ENCODE measurements around the gene TRIOBP. TPM values are rescaled to one million over a fixed set of nuclear protein-coding genes. Genes with fewer than 3 reads are reported as not detected.

TRIOBP gene
- total RNA-seq, 1 donor from 2014 or later: 68.9 TPM

DNA sequence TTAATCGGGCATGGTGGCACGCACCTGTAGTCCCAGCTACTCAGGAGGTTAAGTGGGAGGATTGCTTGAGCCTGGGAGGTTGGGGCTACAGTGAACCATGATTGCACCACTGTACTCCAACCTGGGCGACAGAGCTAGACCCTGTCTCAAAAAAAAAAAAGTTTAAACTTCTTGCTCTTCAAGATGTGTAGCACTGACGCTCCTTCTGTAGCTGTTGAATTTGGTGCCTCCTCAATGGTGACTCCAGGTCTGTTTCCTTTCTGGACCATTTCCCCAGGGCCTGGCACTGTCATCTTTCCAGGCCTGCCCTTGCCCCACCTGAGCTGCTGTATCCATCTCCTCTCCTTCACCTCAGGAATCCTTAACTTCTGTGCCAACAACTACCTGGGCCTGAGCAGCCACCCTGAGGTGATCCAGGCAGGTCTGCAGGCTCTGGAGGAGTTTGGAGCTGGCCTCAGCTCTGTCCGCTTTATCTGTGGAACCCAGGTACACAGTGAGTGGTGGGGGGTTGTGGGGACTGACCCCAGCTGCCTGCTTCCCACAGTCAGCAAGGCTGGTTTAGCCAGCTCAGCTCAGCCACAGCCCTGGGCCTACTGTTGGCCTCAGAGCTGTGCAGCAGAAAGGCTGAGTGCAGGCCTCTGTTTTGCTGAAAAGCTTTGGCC is 113.0 kb downstream of the TRIOBP start:
- Histone ChIP-seq H3K4me3 (ENCODE audit: low read depth, low read length) (no peak overlapping the region), H3K27me3 (ENCODE audit: control insufficient read depth, insufficient read depth, low read length) (no peaks in the 10 kb centered on the region), H3K36me3 (ENCODE audit: control insufficient read depth, insufficient read depth, low read length) (no peaks in the 10 kb centered on the region)
- TF ChIP-seq, protein P1, sequence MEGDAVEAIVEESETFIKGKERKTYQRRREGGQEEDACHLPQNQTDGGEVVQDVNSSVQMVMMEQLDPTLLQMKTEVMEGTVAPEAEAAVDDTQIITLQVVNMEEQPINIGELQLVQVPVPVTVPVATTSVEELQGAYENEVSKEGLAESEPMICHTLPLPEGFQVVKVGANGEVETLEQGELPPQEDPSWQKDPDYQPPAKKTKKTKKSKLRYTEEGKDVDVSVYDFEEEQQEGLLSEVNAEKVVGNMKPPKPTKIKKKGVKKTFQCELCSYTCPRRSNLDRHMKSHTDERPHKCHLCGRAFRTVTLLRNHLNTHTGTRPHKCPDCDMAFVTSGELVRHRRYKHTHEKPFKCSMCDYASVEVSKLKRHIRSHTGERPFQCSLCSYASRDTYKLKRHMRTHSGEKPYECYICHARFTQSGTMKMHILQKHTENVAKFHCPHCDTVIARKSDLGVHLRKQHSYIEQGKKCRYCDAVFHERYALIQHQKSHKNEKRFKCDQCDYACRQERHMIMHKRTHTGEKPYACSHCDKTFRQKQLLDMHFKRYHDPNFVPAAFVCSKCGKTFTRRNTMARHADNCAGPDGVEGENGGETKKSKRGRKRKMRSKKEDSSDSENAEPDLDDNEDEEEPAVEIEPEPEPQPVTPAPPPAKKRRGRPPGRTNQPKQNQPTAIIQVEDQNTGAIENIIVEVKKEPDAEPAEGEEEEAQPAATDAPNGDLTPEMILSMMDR (IDR thresholded peaks at IDR 0.05; ENCODE audit: insufficient read depth, low read length, poor library complexity, severe bottlenecking): no peak
- no peak for DNase-seq (ENCODE audit: low read depth)

GRCh38 chr22:37811867-37812266 is 115.0 kb downstream of the TRIOBP start:
- DNase-seq (ENCODE audit: low read depth): no peak
- Histone ChIP-seq H3K4me3 (ENCODE audit: low read depth, low read length) (no peak overlapping the region), H3K36me3 (ENCODE audit: control insufficient read depth, insufficient read depth, low read length) (no peaks in the 10 kb centered on the region), H3K27me3 (ENCODE audit: control insufficient read depth, insufficient read depth, low read length) (no peaks in the 10 kb centered on the region)
- TF ChIP-seq, protein P1 (IDR thresholded peaks at IDR 0.05; ENCODE audit: insufficient read depth, low read length, poor library complexity, severe bottlenecking): no peak

GRCh38 chr22:37812869-37813678 is 116.2 kb downstream of the TRIOBP start:
- TF ChIP-seq, protein P1 (IDR thresholded peaks at IDR 0.05; ENCODE audit: insufficient read depth, low read length, poor library complexity, severe bottlenecking): no peak
- H3K4me3 ChIP-seq (ENCODE audit: low read depth, low read length): no peak overlapping the region

GRCh38 chr22:37815593-37815992 is 118.7 kb downstream of the TRIOBP start:
- peaks cover 16% of the 10 kb centered on the region for H3K27me3 ChIP-seq (ENCODE audit: control insufficient read depth, insufficient read depth, low read length)
- H3K4me3 ChIP-seq (ENCODE audit: low read depth, low read length): no peak overlapping the region
- no peak for DNase-seq (ENCODE audit: low read depth)
- H3K36me3 ChIP-seq (ENCODE audit: control insufficient read depth, insufficient read depth, low read length): no peaks in the 10 kb centered on the region
- TF ChIP-seq, protein P1 (IDR thresholded peaks at IDR 0.05; ENCODE audit: insufficient read depth, low read length, poor library complexity, severe bottlenecking): no peak

More at GRCh38 chr22:37812869-37813678, 116.2 kb downstream of the TRIOBP start:
- H3K36me3 ChIP-seq (ENCODE audit: control insufficient read depth, insufficient read depth, low read length): no peaks in the 10 kb centered on the region
- H3K27me3 ChIP-seq (ENCODE audit: control insufficient read depth, insufficient read depth, low read length): no peaks in the 10 kb centered on the region
- no peak for DNase-seq (ENCODE audit: low read depth)

DNA sequence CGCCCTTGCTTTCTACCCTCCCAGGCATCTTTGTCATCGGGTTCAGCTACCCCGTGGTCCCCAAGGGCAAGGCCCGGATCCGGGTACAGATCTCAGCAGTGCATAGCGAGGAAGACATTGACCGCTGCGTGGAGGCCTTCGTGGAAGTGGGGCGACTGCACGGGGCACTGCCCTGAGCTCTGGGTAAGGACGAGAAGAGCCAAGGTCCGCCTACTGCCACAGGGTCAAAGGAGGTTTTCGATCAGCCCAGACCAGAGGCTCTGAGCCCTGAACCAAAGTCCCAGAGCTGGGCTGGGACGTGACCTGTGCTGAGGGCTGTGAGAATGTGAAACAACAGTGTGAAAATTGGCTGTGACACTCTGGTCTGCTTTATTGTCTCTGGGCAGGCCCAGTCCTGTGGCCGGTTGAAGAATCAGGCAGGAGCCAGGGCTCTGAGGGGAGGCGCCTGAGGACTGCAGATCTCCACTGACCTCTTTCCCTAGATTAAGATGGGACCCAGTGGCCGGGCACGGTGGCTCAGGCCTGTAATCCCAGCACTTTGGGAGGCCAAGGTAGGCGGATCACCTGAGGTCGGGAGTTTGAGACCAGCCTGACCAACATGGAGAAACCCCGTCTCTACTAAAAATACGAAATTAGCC is 119.8 kb downstream of the TRIOBP start:
- no peak for DNase-seq (ENCODE audit: low read depth)
- TF ChIP-seq, protein P1 (IDR thresholded peaks at IDR 0.05; ENCODE audit: insufficient read depth, low read length, poor library complexity, severe bottlenecking): no peak
- Histone ChIP-seq H3K36me3 (ENCODE audit: control insufficient read depth, insufficient read depth, low read length) (no peaks in the 10 kb centered on the region), H3K27me3 (ENCODE audit: control insufficient read depth, insufficient read depth, low read length) (peaks cover 16% of the 10 kb centered on the region), H3K4me3 (ENCODE audit: low read depth, low read length) (no peak overlapping the region)

All from kidney epithelial cell (primary cell).